ENCODE data around the gene CCDC107. TPM values are rescaled to one million over a fixed set of nuclear protein-coding genes. Genes with fewer than 3 reads are reported as not detected.

CCDC107 gene
- total and polyA plus RNA-seq, 2 of the 13 experiments (the other 11 are each of a cell fraction or from before 2014, with no cell fraction given): 7.1 to 15.2 TPM

GRCh38 chr9:35669331-35670145 is 11.4 kb downstream of the CCDC107 start (continued):
- TF ChIP-seq DMTF1 (CRISPR knock-in tag; IDR thresholded peaks at IDR 0.05) (no peak), KLF9 (CRISPR knock-in tag; IDR thresholded peaks at IDR 0.05; ENCODE audit: low read depth) (no peak), ZNF670 (CRISPR knock-in tag; IDR thresholded peaks at IDR 0.05; ENCODE audit: borderline replicate concordance) (no peak), ZNF331 (CRISPR knock-in tag; IDR thresholded peaks at IDR 0.05) (peak; percentile 87), ZBTB1 (CRISPR knock-in tag; IDR thresholded peaks at IDR 0.05; ENCODE audit: borderline replicate concordance) (no peak), ZNF530 (CRISPR knock-in tag; IDR thresholded peaks at IDR 0.05; ENCODE audit: low read depth) (no peak), GATA4 (IDR thresholded peaks at IDR 0.05; ENCODE audit: borderline replicate concordance, low read depth) (no peak), ZNF441 (CRISPR knock-in tag; IDR thresholded peaks at IDR 0.05; ENCODE audit: borderline replicate concordance) (no peak), ZNF644 (CRISPR knock-in tag; IDR thresholded peaks at IDR 0.05; ENCODE audit: low read depth) (peak; percentile 85; the same call in 1 of the 2 replicates), ZNF607 (CRISPR knock-in tag; IDR thresholded peaks at IDR 0.05; ENCODE audit: borderline replicate concordance) (no peak), GLI4 (CRISPR knock-in tag; IDR thresholded peaks at IDR 0.05; ENCODE audit: borderline replicate concordance) (no peak), PITX1 (CRISPR knock-in tag; IDR thresholded peaks at IDR 0.05) (peak; percentile 71; the same call in 1 of the 2 replicates), ZFY (CRISPR knock-in tag; IDR thresholded peaks at IDR 0.05) (no peak), BRF2 (CRISPR knock-in tag; IDR thresholded peaks at IDR 0.05) (no peak), POLR2G (IDR thresholded peaks at IDR 0.05; ENCODE audit: low read depth, low read length) (0 out of 2 replicates have a peak, but pooled peaks have one; percentile 36), RAD51 (IDR thresholded peaks at IDR 0.05; ENCODE audit: borderline replicate concordance) (no peak), MED8 (CRISPR knock-in tag; IDR thresholded peaks at IDR 0.05; ENCODE audit: insufficient replicate concordance) (no peak), MIXL1 (CRISPR knock-in tag; IDR thresholded peaks at IDR 0.05) (no peak), ZNF33B (CRISPR knock-in tag; IDR thresholded peaks at IDR 0.05) (no peak; the same call in 1 of the 2 replicates), HMGA1 (CRISPR knock-in tag; conservative IDR thresholded peaks at IDR 0.05) (no peak), CERS6 (CRISPR knock-in tag; IDR thresholded peaks at IDR 0.05) (no peak), NBN (conservative IDR thresholded peaks at IDR 0.05) (no peak)
- TF ChIP-seq, protein P1, sequence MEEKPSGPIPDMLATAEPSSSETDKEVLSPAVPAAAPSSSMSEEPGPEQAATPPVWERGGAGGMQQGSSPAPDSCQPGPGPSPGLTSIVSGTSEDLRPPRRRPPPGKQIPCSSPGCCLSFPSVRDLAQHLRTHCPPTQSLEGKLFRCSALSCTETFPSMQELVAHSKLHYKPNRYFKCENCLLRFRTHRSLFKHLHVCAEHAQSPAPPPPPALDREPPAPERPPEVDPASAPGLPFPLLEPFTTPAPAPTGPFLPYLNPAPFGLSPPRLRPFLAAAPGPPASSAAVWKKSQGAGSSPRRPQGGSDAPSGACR (CRISPR knock-in tag; IDR thresholded peaks at IDR 0.05): no peak
- TF ChIP-seq, protein P2, sequence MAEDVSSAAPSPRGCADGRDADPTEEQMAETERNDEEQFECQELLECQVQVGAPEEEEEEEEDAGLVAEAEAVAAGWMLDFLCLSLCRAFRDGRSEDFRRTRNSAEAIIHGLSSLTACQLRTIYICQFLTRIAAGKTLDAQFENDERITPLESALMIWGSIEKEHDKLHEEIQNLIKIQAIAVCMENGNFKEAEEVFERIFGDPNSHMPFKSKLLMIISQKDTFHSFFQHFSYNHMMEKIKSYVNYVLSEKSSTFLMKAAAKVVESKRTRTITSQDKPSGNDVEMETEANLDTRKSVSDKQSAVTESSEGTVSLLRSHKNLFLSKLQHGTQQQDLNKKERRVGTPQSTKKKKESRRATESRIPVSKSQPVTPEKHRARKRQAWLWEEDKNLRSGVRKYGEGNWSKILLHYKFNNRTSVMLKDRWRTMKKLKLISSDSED (CRISPR knock-in tag; IDR thresholded peaks at IDR 0.05): no peak
